ENCODE results near the gene FOXK2.

GRCh38 chr17:82593590-82594087, 74.1 kb downstream of the FOXK2 start:
- no peak for TF ChIP-seq POLR2AphosphoS5 (IDR thresholded peaks at IDR 0.05; ENCODE audit: borderline replicate concordance, low read depth, low read length)
- TF ChIP-seq EZH2 (IDR thresholded peaks at IDR 0.05): no peak
